IgD-negative memory B cell (primary cell): ENCODE measurements around the gene NR1I2. TPM values are rescaled to one million over a fixed set of nuclear protein-coding genes. Genes with fewer than 3 reads are reported as not detected.

Experiments used
- H3K27ac Mint-ChIP-seq, 3 donors: one replicate each; pipeline ENCODE4 v1.8.0; 2020 to 2022; ENCODE audit warnings: mild to moderate bottlenecking in 3 of 3, mixed read lengths in 3 of 3, moderate library complexity in 1 of 3
- H3K27me3 Mint-ChIP-seq: one replicate; pipeline ENCODE4 v1.8.0; 2021; ENCODE audit warnings: mixed read lengths
- H3K36me3 Mint-ChIP-seq: one replicate; pipeline ENCODE4 v1.8.0; 2020; ENCODE audit warnings: mild to moderate bottlenecking, mixed read lengths
- H3K4me1 Mint-ChIP-seq, 3 donors: one replicate each; pipeline ENCODE4 v1.8.0; 2020 to 2022; ENCODE audit warnings: mixed read lengths in 3 of 3, mild to moderate bottlenecking in 1 of 3
- H3K4me3 Mint-ChIP-seq, 4 donors: one replicate each; pipeline ENCODE4 v1.8.0; 2020 to 2022; ENCODE audit warnings: mild to moderate bottlenecking in 4 of 4, mixed read lengths in 4 of 4, moderate library complexity in 3 of 4
- H3K9me3 Mint-ChIP-seq, 3 donors: one replicate each; pipeline ENCODE4 v1.8.0; 2020 to 2021; ENCODE audit warnings: mixed read lengths in 3 of 3, mild to moderate bottlenecking in 1 of 3
- polyA plus RNA-seq: library from polyadenylated mRNA; unstranded; fragments of 300-500 nt; fragmentation: Illumina TruSeq; gene quantifications from one replicate; pipeline ENCODE4 v1.2.3, GENCODE V29; 2021

NR1I2 gene
- polyA plus RNA-seq, 1 donor from 2014 or later: 0.58 TPM

DNA sequence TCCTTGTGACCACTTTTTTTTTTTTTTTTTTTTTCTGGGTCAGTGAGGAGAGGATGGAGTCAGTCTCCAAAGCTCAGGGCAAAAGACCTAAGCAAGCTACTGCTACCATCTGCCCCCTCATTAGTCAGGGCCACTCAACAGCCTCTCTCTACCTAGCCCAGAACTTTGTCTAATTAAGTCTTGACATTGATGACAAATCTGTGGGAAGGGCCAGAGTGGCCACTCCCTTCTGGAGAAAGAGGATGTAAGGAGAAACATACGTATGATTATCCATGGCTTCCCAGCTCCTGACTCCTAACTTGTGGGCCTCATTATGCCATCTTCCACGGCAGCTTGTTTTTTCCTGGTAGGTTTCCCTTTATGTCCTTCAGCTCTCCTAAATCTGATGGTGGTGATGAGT is 37.9 kb downstream of the NR1I2 start:
- Mint-ChIP-seq H3K9me3 (no peaks in the 10 kb centered on the region), H3K36me3 (no peaks in the 10 kb centered on the region), H3K4me1 (peaks cover 0 to 2% (median 2%) of the 10 kb centered on the region in 3 donors), H3K27ac (no peak overlapping the region), H3K4me3 (no peak overlapping the region), H3K27me3 (peaks cover under 1% of the 10 kb centered on the region)

DNA sequence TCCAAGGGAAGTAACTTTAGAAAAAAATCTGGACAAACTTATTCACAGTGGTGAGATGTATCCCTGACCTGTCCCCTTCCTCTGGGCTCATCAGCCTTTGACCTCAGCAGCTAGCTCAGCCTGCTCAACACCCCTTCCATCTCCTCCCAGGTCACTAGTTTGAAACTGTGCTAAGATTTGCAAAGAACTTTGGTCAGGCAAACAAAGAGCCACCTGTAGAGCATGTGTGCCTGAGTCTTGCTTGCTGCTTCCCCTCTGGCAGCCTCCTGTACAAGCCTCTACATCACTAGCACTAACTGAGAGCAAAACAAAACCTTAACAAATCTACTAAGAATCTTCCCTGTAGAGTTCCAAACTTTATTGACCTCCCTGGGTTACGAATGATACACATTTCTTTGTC is 43.9 kb downstream of the NR1I2 start:
- Mint-ChIP-seq H3K4me1 (peaks cover 0 to 4% (median 2%) of the 10 kb centered on the region in 3 donors), H3K27ac (no peak overlapping the region), H3K27me3 (no peaks in the 10 kb centered on the region), H3K4me3 (no peak overlapping the region), H3K36me3 (peaks cover 9% of the 10 kb centered on the region), H3K9me3 (no peaks in the 10 kb centered on the region)

GRCh38 chr3:119826711-119827608 is 45.1 kb downstream of the NR1I2 start:
- H3K27me3 Mint-ChIP-seq: no peaks in the 10 kb centered on the region
- H3K4me3 Mint-ChIP-seq: no peak overlapping the region
- H3K9me3 Mint-ChIP-seq: no peaks in the 10 kb centered on the region
- H3K27ac Mint-ChIP-seq: no peak overlapping the region
- H3K4me1 Mint-ChIP-seq: peaks cover 0 to 1% (median 0%) of the 10 kb centered on the region in 3 donors
- peaks cover 9% of the 10 kb centered on the region for H3K36me3 Mint-ChIP-seq

DNA sequence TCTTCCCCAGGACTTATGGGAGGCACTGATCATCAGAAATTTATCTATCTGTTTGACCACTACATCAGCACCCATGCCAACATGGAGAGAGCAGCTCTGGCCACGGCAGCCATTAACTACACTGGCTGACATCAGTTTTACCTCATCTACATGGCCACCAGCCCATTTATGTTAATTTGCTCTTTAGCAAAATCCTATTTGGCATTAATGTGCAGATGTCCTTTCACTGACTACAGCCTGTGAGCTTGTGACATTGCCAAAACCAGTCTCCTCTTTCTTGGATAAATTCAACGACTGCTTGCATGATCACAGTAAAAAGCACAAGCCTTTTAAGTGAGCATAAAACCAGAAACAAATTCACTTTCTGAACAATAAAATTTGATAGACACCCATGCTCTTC is 47.5 kb downstream of the NR1I2 start:
- Mint-ChIP-seq H3K9me3 (no peaks in the 10 kb centered on the region), H3K4me3 (no peak overlapping the region), H3K27me3 (no peaks in the 10 kb centered on the region), H3K36me3 (peaks cover 12% of the 10 kb centered on the region), H3K4me1 (peaks cover 0 to 2% (median 1%) of the 10 kb centered on the region in 3 donors), H3K27ac (no peak overlapping the region)

GRCh38 chr3:119831022-119831421 is 49.1 kb downstream of the NR1I2 start:
- Mint-ChIP-seq H3K9me3 (no peaks in the 10 kb centered on the region), H3K4me1 (peaks cover 3 to 7% (median 6%) of the 10 kb centered on the region in 3 donors), H3K36me3 (peaks cover 8% of the 10 kb centered on the region), H3K27me3 (no peaks in the 10 kb centered on the region), H3K27ac (peak overlapping the region in 2 of 3 donors; percentile 2 to 49), H3K4me3 (no peak overlapping the region)

GRCh38 chr3:119831941-119832371 is 50.1 kb downstream of the NR1I2 start:
- no peak overlapping the region for H3K27ac Mint-ChIP-seq
- H3K4me3 Mint-ChIP-seq: no peak overlapping the region
- peaks cover 8% of the 10 kb centered on the region for H3K36me3 Mint-ChIP-seq
- peaks cover 6 to 8% (median 7%) of the 10 kb centered on the region in 3 donors for H3K4me1 Mint-ChIP-seq
- H3K9me3 Mint-ChIP-seq: no peaks in the 10 kb centered on the region
- H3K27me3 Mint-ChIP-seq: no peaks in the 10 kb centered on the region

- peaks cover 9% of the 10 kb centered on the region for H3K36me3 Mint-ChIP-seq
- peaks cover 6 to 7% (median 7%) of the 10 kb centered on the region in 3 donors for H3K4me1 Mint-ChIP-seq
These were observed 53.0 kb downstream of the NR1I2 start for GRCh38 chr3:119834754-119835370.

GRCh38 chr3:119835556-119835955 is 53.7 kb downstream of the NR1I2 start:
- Mint-ChIP-seq H3K9me3 (no peaks in the 10 kb centered on the region), H3K36me3 (peaks cover 9% of the 10 kb centered on the region), H3K4me3 (no peak overlapping the region), H3K27me3 (no peaks in the 10 kb centered on the region), H3K27ac (no peak overlapping the region), H3K4me1 (peaks cover 6 to 7% (median 7%) of the 10 kb centered on the region in 3 donors)

More at GRCh38 chr3:119834754-119835370, 53.0 kb downstream of the NR1I2 start:
- Mint-ChIP-seq H3K9me3 (no peaks in the 10 kb centered on the region), H3K27ac (no peak overlapping the region), H3K4me3 (no peak overlapping the region), H3K27me3 (no peaks in the 10 kb centered on the region)

DNA sequence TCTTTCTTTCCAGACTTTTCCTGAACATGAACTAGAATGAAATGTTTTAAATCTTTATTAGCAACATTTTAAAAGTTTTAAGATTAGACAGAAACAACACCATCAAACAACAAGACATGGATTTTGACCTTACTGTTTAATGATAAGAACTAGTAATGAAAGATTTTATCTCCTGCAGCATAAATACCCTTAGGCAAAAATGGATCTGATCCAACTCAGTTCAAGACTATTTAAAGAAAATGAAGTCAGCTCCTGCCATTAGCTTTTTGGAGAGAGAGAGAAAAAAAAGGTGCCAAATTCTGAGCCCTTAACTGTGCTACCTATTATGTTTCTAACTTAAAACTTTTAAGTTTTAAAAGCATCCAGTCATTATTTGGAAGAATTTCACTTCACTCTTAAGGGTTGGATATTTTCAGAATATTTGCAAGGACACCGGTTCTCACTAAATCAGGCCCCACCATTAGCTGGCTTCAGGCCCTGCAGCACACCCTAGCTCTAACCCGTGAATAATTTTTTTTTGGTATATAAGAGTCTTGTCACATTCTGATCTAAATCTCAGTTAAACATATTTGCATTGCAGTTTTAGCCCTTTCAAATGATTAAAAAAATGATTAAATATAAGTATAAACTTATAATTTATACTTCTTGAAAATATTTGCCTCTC is 60.0 kb downstream of the NR1I2 start:
- H3K27me3 Mint-ChIP-seq: no peaks in the 10 kb centered on the region
- no peak overlapping the region for H3K27ac Mint-ChIP-seq
- H3K4me3 Mint-ChIP-seq: no peak overlapping the region
- peaks cover 0 to 2% (median 0%) of the 10 kb centered on the region in 3 donors for H3K9me3 Mint-ChIP-seq
- peaks cover 14% of the 10 kb centered on the region for H3K36me3 Mint-ChIP-seq
- peaks cover 3 to 14% (median 11%) of the 10 kb centered on the region in 3 donors for H3K4me1 Mint-ChIP-seq

- H3K27ac Mint-ChIP-seq: no peak overlapping the region
- H3K4me1 Mint-ChIP-seq: peaks cover 6 to 24% (median 12%) of the 10 kb centered on the region in 3 donors
- H3K36me3 Mint-ChIP-seq: peaks cover 22% of the 10 kb centered on the region
- H3K27me3 Mint-ChIP-seq: no peaks in the 10 kb centered on the region
- peaks cover 0 to 2% (median 0%) of the 10 kb centered on the region in 3 donors for H3K9me3 Mint-ChIP-seq
- H3K4me3 Mint-ChIP-seq: no peak overlapping the region
These were observed 67.2 kb downstream of the NR1I2 start for GRCh38 chr3:119849126-119849525.

DNA sequence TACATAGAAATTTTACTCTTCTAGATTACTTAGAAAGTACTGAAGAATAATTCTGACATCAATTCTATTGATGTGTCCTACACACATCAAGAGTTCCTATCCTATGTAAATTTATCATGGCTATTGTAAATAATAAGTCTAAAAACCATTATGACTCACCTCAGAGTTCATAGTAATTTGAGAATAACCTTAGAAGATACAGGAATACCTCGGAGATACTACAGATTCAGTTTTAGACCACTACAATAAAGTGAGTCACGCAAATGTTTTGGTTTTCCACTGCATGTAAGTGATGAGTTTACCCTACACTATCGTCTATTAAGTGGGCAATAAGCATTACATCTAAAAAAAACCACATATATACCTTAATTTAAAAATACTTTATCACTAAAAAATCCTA is 74.8 kb downstream of the NR1I2 start:
- Mint-ChIP-seq H3K27ac (no peak overlapping the region), H3K36me3 (peaks cover 32% of the 10 kb centered on the region), H3K4me3 (no peak overlapping the region), H3K27me3 (no peaks in the 10 kb centered on the region), H3K9me3 (peaks cover 0 to 7% (median 0%) of the 10 kb centered on the region in 3 donors), H3K4me1 (no peaks in the 10 kb centered on the region)

- peaks cover 0 to 8% (median 7%) of the 10 kb centered on the region in 3 donors for H3K9me3 Mint-ChIP-seq
- H3K36me3 Mint-ChIP-seq: peaks cover 41% of the 10 kb centered on the region
- no peaks in the 10 kb centered on the region for H3K27me3 Mint-ChIP-seq
- H3K4me1 Mint-ChIP-seq: no peaks in the 10 kb centered on the region
- H3K27ac Mint-ChIP-seq: no peak overlapping the region
- H3K4me3 Mint-ChIP-seq: no peak overlapping the region
These were observed 77.1 kb downstream of the NR1I2 start for GRCh38 chr3:119858957-119859356.

GRCh38 chr3:119859728-119860127 is 77.8 kb downstream of the NR1I2 start:
- H3K27me3 Mint-ChIP-seq: no peaks in the 10 kb centered on the region
- no peaks in the 10 kb centered on the region for H3K4me1 Mint-ChIP-seq
- H3K27ac Mint-ChIP-seq: no peak overlapping the region
- peaks cover 0 to 8% (median 7%) of the 10 kb centered on the region in 3 donors for H3K9me3 Mint-ChIP-seq
- no peak overlapping the region for H3K4me3 Mint-ChIP-seq
- H3K36me3 Mint-ChIP-seq: peaks cover 45% of the 10 kb centered on the region

- Mint-ChIP-seq H3K36me3 (peaks cover 40% of the 10 kb centered on the region), H3K4me3 (no peak overlapping the region), H3K27ac (no peak overlapping the region), H3K4me1 (no peaks in the 10 kb centered on the region), H3K27me3 (no peaks in the 10 kb centered on the region), H3K9me3 (peaks cover 0 to 8% (median 5%) of the 10 kb centered on the region in 3 donors)
These were observed 79.8 kb downstream of the NR1I2 start for GRCh38 chr3:119861681-119862080.

GRCh38 chr3:119862616-119863015 is 80.7 kb downstream of the NR1I2 start:
- no peaks in the 10 kb centered on the region for H3K27me3 Mint-ChIP-seq
- H3K27ac Mint-ChIP-seq: no peak overlapping the region
- H3K4me1 Mint-ChIP-seq: no peaks in the 10 kb centered on the region
- no peak overlapping the region for H3K4me3 Mint-ChIP-seq
- peaks cover 37% of the 10 kb centered on the region for H3K36me3 Mint-ChIP-seq
- H3K9me3 Mint-ChIP-seq: peaks cover 0 to 8% (median 3%) of the 10 kb centered on the region in 3 donors
